Measurements from ENCODE around the gene FCHSD2.

GRCh38 chr11:72808331-72808798 is 333.8 kb downstream of the FCHSD2 start:
- no peak for TF ChIP-seq CTCF (optimal IDR thresholded peaks at IDR 0.05 in 1 of 3, IDR thresholded peaks at IDR 0.05 in 1 of 3, conservative IDR thresholded peaks at IDR 0.05 in 1 of 3; ENCODE audit: extremely low read depth in 1 of 3, insufficient read depth in 2 of 3, low read length in 3 of 3)
- TF ChIP-seq EZH2 (IDR thresholded peaks at IDR 0.05; ENCODE audit: low read length): no peak
